Kidney (tissue), 14 donors: ENCODE data around the gene TTYH2. TPM values are rescaled to one million over a fixed set of nuclear protein-coding genes. Genes with fewer than 3 reads are reported as not detected.
A peak's percentile ranks its signal among the peaks of the same experiment; 100 is the strongest.

ENCODE experiments used
- DNase-seq, 5 donors: peaks; one replicate each; pipeline ENCODE4 v3.0.0-alpha.2; 2013 to 2020
- FAIRE-seq: peaks from 2 replicates; lab custom pipeline; 2012; peaks lifted over from hg19 to GRCh38; lab: Jason Lieb, UNC
- H3K27ac ChIP-seq, 2 donors: one replicate each; pipeline ENCODE4 v1.7.0; 2013; ENCODE audit warnings: low read depth in 2 of 2, low read length in 2 of 2, inconsistent platforms in 1 of 2
- H3K27me3 ChIP-seq: one replicate; pipeline ENCODE4 v1.7.1; 2013; ENCODE audit warnings: low read length, inconsistent platforms; ENCODE audit not compliant: control insufficient read depth, insufficient read depth
- H3K36me3 ChIP-seq, 3 donors: one replicate each; pipeline versions ENCODE4 v1.7.0 to v1.7.1; 2013; ENCODE audit warnings: low read length in 3 of 3, control low read depth in 1 of 3, inconsistent platforms in 1 of 3; ENCODE audit not compliant: insufficient read depth in 3 of 3, control insufficient read depth in 2 of 3
- H3K4me1 ChIP-seq, 3 donors: one replicate each; pipeline versions ENCODE4 v1.7.0 to v1.7.1; 2013; ENCODE audit warnings: low read length in 3 of 3, inconsistent platforms in 1 of 3, low read depth in 1 of 3; ENCODE audit not compliant: control insufficient read depth in 2 of 3, insufficient read depth in 2 of 3
- H3K4me3 ChIP-seq, 3 donors: one replicate each; pipeline versions ENCODE4 v1.7.0 to v1.8.1; 2013; ENCODE audit warnings: low read length in 3 of 3, control low read depth in 1 of 3, inconsistent platforms in 1 of 3
- H3K9ac ChIP-seq, 3 donors: one replicate each; pipeline versions ENCODE4 v1.7.0 to v1.7.1; 2013; ENCODE audit warnings: low read length in 3 of 3, control low read depth in 1 of 3, inconsistent platforms in 1 of 3
- H3K9me3 ChIP-seq, 3 donors: one replicate each; pipeline versions ENCODE4 v1.7.0 to v1.7.1; 2013; ENCODE audit warnings: low read length in 3 of 3, control low read depth in 1 of 3, inconsistent platforms in 1 of 3; ENCODE audit not compliant: control insufficient read depth in 2 of 3, insufficient read depth in 1 of 3
- intact Hi-C: fragments of 100-400 bp; cut with DNase I; formaldehyde crosslinking; loops from one replicate; pipeline ENCODE4 v1.11.1; 2022
- polyA plus RNA-seq: library from polyadenylated mRNA; stranded (reverse); fragments of 350-450 nt; fragmentation: Illumina TruSeq; extraction: RNeasy Lipid Tissue Mini Kit (QIAGEN cat#74804); gene quantifications from one replicate; pipeline ENCODE4 v1.2.3, GENCODE V29; 2014; ENCODE audit warnings: low read depth, low replicate concordance; ENCODE audit not compliant: insufficient read depth
- total RNA-seq: library from RNA; stranded (reverse); fragmentation: NEBNext Ultra II Directional; extraction: Animal tissue kit (Norgen Biotek cat#: 25700); gene quantifications from one replicate; pipeline ENCODE4 v1.2.1, GENCODE V29; 2021
- TF ChIP-seq, protein P1 (sequence below): IDR thresholded peaks from 3 replicates; pipeline ENCODE4 v1.5.1; 2012; ENCODE audit warnings: mild to moderate bottlenecking, moderate library complexity, borderline replicate concordance; ENCODE audit not compliant: insufficient read depth; ENCODE audit errors: extremely low read depth
- donor health status: control.
- donor health status: control.
- donor health status: control.
- donor health status: control.
- donor health status: control.
- donor health status: DM: yes; HTN: yes; CAD: no.
- donor health status: Normal renal cell carcinoma (clear cell type).

The TTYH2 gene
- total and polyA plus RNA-seq, 2 donors from 2014 or later = 2.4 to 7.1 TPM

DNA sequence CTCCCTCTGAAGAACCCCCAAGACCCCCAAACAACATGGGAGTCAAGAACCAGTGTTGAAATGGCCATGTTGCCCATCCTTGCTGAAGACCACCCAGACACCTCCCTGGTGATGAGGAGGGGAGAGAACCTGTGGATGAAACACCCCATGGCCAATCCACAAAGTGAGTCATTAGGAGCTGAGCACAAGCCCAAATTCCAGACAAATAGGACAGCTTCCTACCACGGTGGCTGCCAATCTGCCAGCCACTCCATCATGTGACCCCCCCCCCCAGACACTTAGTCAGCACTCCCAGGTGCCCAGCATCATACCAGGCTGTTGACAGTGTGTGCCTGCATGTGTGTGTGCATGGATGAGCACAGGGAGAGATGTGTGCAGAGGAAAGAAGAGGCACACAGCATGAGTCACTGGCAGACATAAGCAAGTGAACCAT, 36.3 kb upstream of the TTYH2 start:
- TF ChIP-seq, protein P1, sequence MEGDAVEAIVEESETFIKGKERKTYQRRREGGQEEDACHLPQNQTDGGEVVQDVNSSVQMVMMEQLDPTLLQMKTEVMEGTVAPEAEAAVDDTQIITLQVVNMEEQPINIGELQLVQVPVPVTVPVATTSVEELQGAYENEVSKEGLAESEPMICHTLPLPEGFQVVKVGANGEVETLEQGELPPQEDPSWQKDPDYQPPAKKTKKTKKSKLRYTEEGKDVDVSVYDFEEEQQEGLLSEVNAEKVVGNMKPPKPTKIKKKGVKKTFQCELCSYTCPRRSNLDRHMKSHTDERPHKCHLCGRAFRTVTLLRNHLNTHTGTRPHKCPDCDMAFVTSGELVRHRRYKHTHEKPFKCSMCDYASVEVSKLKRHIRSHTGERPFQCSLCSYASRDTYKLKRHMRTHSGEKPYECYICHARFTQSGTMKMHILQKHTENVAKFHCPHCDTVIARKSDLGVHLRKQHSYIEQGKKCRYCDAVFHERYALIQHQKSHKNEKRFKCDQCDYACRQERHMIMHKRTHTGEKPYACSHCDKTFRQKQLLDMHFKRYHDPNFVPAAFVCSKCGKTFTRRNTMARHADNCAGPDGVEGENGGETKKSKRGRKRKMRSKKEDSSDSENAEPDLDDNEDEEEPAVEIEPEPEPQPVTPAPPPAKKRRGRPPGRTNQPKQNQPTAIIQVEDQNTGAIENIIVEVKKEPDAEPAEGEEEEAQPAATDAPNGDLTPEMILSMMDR = no peak
- H3K9ac ChIP-seq = no peak overlapping the region

DNA sequence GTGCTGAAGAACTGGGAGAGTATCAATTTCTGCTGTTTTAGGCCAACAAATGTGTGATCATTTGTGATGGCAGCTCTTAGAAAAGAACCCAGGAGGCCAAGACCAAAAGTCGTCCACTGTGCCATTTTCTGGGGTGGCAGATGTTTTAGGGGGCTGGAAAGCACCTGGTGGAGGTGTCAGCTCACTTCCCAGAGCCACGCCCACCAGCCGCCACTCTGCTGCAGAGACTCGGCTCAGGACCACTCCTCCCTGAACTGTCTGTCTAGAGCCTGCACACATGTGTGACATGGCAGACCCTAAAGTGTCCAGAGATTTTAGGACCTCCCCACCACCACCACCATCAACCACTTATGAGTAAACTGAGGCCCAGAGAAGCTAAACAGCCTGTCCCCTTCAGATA, 33.8 kb upstream of the TTYH2 start:
- TF ChIP-seq, protein P1 = no peak
- no peak overlapping the region for H3K4me3 ChIP-seq
- intact Hi-C loops = no loop called here
- no peak overlapping the region for H3K9ac ChIP-seq
- no peaks in the 10 kb centered on the region for H3K36me3 ChIP-seq
- H3K9me3 ChIP-seq = no peaks in the 10 kb centered on the region
- H3K4me1 ChIP-seq = no peaks in the 10 kb centered on the region
- DNase-seq = peak in 1 of 5 donors; percentile 23
- no peaks in the 10 kb centered on the region for H3K27me3 ChIP-seq
- no peak overlapping the region for H3K27ac ChIP-seq
- FAIRE-seq = no peak

More for the DNA sequence above, 36.3 kb upstream of the TTYH2 start:
- H3K36me3 ChIP-seq = no peaks in the 10 kb centered on the region
- no peak overlapping the region for H3K4me3 ChIP-seq
- intact Hi-C loops = no loop called here
- DNase-seq (peak in 1 of 5 donors; percentile 14), FAIRE-seq (no peak)
- no peaks in the 10 kb centered on the region for H3K9me3 ChIP-seq
- H3K27ac ChIP-seq = no peak overlapping the region
- H3K4me1 ChIP-seq = no peaks in the 10 kb centered on the region
- H3K27me3 ChIP-seq = no peaks in the 10 kb centered on the region

DNA sequence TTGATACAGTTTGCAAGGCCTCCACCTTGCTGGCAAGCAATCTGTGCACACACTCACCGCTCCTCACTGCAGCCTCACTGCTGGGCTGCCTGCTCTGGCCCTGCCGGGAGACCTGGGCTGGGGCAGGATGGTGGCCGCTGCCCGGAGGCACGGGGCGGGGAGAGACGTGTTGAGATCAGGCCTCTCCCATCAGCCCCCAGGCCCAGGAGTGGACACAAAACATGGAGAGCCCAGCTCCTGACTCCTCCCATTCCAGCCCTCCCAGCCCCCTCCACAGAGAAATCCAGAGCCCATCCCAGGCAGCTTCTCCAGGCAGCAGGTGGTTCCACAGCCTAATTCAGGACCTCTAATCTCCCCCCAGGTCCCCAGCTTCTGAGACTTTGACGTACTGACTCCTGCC, 33.0 kb upstream of the TTYH2 start:
- DNase-seq = peak in 1 of 5 donors; percentile 30
- FAIRE-seq = no peak
- TF ChIP-seq, protein P1 = no peak

DNA sequence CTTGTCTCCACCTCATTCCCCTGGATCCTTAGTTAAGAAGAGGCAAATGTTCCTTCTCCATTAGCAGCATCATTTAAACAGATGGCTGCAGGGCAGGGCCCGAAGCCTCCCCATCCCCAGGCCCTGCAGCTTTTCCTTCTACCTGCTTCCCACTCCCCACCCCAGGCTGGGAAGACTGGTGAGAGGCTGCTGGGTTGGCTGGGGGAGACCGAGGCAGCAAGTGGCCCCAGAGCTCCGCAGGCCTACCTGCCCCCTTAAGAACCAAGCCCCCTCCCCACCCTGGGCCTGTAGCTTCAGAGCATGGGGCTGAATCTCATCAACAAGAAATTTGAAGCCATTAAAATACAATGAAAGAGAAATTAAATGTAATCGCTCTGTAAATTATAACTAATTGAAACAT, 32.0 kb upstream of the TTYH2 start:
- DNase-seq (peak in 2 of 5 donors; percentile 0 to 32), FAIRE-seq (no peak)
- Histone ChIP-seq H3K27ac (no peak overlapping the region), H3K27me3 (no peaks in the 10 kb centered on the region), H3K36me3 (no peaks in the 10 kb centered on the region), H3K4me3 (no peak overlapping the region), H3K9me3 (no peaks in the 10 kb centered on the region), H3K4me1 (no peaks in the 10 kb centered on the region), H3K9ac (no peak overlapping the region)
- TF ChIP-seq, protein P1 = no peak
- intact Hi-C loops = no loop called here

More for the DNA sequence above, 33.0 kb upstream of the TTYH2 start:
- intact Hi-C loops = no loop called here
- H3K36me3 ChIP-seq = no peaks in the 10 kb centered on the region
- H3K27me3 ChIP-seq = no peaks in the 10 kb centered on the region
- H3K27ac ChIP-seq = no peak overlapping the region
- no peaks in the 10 kb centered on the region for H3K9me3 ChIP-seq
- no peaks in the 10 kb centered on the region for H3K4me1 ChIP-seq
- no peak overlapping the region for H3K9ac ChIP-seq
- no peak overlapping the region for H3K4me3 ChIP-seq
